ENCODE results near the gene MAGI1.
"Not testable (repeated sequence)": the region's sequence is repeated elsewhere in the genome, so short reads cannot be mapped to it uniquely, and the experiment has no call there.

Gene MAGI1

DNA sequence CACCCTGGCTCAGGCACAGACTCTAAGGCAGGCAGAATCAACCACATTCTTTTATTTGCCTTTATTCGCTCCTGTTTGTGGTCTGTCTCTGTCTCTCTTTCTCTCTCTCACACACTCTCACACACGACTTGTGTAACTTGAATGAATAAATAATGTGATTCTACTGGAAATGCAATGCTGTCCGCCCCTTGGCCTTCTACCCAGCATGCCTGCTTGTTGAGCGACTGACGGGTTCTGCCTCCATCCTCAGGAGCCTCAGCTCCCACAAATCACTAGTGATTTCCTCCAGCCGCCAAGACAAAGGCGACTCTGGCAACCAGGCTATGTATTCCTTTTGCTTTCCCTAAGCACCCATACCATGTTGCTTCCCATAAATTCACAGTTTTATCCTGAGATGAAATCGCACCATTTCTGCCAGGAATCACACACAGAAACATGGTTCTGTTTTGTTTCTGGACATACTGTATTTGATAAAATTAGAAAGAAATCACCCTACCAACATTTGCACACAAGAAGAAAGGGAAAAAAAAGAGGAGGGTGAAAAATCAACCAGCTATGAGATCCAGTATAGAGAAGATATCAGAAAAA is 460.8 kb downstream of the MAGI1 start:
- DNase-seq, result no peak

DNA sequence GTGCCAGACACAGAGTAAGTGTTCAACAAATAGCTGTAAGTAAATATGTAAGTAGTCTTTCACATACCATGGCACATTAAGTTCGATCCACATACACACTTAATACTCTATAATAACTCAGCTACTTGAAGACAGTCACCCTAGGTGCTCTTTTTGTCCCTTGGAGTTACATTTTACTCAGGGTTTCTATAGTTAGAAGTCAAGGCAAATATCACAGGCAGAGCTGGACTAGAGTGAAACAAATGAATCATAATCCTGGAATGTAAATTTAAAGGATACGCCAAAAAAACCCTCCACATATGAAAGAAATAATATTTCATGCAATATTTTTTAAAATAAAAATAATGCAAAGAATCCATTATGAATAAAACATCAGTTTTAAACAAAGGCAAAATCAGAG is 461.8 kb downstream of the MAGI1 start:
- DNase-seq, result no peak

DNA sequence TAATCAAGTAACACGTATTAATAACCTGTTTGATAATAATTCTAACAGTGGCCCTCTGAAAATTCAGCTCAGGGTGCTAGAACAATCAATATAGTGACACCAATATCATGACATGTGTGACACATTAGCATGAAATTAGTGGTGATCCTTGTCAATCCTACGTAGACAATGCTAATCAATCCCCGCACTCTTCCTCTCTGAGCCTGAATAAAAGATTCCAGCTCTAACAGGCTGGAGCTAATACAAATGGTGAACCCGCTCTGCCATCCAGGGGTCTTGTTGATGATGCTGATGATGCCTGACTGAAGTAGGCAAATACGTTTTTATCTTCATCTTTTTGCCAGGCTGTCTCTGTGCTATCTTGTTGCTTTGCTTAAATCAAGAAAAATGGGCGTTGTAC is 462.5 kb downstream of the MAGI1 start:
- DNase-seq, result no peak

DNA sequence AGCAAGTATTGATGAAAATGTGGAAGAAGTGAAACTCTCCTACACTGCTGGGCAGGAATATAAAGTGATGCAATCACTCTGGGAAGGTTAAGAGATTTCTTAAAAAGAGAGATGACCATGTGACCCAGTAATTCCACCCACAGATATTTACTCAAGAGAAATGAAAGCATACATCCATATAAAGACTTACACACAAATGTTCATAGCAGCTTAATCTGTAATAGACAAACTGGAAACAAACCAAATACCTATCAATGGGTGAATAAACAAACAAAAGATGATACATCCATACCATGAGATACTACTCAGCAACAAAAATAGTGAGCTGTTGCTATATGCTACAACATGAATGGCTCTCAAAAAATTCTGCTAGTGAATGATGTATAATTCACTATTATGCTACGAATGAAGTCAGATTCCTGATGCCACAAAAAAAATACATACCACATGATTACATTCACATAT is 463.3 kb downstream of the MAGI1 start:
- no peak for DNase-seq

DNA sequence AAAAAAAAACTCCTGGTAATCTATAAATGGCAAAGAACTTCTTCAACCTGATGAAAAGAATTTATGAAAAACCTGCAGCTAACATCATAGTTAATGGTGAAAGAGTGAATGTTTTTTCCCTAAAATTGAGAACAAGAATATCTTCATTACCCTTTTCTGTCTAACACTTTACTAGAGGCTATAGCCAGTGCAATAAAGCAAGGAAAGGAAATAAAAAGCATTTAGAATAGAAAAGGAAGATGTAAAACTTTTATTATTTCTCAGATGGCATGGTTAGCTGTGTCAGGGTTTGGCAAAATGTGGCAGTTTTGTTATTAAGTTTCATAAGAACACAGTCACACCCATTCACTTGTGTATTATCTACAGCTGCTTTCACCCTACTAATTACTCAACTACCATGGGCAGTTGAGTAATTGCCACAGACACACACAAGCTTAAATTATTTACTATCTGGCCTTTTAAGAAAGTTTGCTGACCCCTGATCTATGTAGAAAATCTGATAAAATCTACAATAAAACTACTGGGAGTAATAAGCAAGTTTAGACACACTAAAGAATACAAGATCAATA is 465.1 kb downstream of the MAGI1 start:
- DNase-seq, result no peak

DNA sequence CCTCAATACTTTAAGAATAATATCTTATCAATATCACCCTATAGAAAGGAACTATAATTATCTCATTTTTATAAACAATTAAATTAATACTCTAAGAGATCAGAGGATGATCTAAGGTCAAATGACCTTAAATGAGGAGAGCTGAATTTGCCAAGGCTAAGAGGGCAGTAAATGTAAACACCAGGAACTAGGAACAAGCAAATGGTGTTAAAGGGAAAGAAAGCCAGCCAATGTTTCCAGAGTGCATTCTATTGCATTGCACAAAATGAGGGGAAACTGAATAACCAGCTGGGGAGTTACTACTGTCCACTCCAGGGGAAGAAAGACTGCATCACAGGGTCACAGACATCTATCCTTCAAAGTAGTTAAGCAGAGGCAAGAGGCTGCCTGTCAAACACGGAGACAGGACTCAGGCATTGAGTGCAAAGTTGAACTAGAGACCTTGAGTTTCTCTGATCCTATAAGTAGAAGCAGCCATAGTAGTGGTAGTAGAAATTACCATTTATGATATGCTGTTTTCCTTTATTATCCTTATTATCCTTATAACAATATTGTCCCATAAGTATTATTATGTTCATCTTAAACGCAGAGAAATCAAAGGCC is 466.4 kb downstream of the MAGI1 start:
- DNase-seq, result no peak

DNA sequence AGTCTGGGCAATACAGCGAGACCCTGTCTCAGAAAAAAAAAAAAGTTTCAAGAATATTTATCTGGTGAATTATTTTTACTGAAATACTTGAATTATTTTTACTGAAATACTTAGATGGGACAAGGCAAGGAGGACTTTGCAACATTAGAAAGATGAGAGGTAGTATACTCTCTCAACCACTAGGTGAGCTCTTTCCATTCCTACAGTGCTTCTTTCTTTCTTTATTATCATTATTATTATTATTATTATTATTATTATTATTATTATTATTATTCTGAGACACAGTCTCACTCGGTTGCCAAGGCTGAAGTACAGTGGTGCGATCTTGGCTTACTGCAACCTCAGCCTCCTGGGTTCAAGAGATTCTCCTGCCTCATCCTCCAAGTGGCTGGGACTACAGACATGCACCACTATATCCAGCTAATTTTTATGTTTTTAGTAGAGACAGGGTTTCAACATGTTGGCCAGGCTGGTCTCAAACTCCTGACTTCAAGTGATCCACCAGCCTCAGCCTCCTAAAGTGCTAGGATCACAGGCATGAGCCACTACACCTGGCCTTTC is 468.8 kb downstream of the MAGI1 start:
- no peak for DNase-seq

DNA sequence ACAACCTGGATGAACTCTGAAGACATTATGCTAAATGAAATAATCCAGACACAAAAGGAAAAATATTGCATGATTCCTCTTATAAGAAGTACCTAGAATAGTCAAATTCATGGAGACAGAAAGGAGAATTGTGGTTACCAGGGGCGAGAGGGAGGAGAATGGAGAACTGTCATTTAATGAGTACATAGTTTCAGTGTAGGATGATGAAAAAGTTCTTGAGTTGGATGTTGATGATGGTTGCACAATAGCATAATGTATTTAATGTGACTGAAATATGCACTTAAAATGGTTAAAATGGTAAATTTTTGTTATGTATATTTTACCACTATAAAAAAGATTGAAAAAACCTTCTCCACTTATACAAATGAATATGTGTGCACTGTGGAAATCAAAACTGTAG is 469.6 kb downstream of the MAGI1 start:
- no peak for DNase-seq

DNA sequence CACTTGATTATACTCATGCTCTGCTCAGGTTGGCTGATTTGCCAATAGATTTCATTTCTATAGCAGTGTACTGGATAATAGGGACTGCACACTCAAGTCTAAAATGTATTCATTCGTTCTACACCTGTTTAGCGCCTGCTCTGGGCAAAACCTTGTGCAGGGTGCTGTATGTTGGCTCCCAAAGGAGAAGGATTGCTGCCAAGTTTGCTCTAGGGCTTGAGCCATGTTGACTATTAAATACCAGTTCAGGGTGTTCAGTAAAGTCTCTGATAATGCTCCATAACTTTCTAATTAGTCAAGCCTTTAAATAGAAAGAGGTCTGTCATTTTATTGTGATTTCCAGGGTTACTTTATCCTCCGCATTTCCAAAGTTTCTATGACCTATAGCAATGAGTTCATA is 470.2 kb downstream of the MAGI1 start:
- no peak for DNase-seq

DNA sequence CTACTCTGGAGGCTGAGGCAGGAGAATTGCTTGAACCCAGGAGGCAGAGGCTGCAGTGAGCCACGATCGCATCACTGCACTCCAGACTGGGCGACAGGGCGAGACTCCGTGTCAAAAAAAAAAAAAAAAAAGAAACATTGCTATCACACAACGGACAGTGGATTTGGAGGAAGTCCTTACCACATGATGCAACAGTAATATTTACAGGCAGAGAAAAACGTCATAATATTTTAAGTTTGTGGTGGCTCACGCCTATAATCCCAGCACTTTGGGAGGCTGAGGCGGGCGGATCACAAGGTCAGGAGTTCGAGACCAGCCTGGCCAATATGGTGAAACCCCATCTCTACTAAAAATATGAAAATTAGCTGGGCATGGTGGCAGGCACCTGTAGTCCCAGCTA is 473.0 kb downstream of the MAGI1 start:
- not testable (repeated sequence) for DNase-seq

DNA sequence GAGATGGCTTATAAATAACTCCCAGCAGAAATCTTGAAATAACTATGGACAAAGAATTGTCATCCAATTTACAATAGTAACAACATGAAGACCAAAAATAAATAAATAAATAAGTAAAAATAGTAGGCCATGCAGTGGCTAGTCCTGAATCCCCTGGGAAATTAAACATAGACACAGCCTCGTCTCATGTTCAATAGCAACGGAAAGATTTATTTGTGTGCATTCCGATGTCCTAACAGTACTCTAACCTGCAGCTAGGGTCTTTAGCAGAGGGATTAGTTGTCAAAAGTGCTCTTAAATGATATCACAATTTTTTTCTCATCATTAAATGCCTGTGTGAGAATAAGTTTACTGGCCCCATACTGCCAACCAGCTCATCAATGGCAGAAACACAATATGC is 474.2 kb downstream of the MAGI1 start:
- no peak for DNase-seq

DNA sequence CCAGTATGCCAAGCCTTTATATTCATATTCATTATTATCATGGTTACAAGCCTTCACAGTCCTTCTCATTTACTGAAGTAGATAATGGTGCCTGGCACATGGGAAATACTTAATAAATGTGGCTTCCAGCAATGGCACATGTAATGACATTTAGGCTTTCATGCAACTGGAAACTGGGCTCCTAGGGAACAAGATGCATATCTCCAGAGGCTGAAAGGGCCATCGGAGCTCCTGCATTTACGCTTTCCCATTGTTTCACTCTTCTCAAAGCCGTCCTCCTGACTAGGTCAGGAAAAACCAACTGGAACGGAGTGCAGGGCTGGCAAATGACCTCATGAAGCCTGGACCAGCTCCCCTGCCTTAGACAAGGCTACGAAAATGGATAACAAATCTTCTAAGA is 474.9 kb downstream of the MAGI1 start:
- no peak for DNase-seq

DNA sequence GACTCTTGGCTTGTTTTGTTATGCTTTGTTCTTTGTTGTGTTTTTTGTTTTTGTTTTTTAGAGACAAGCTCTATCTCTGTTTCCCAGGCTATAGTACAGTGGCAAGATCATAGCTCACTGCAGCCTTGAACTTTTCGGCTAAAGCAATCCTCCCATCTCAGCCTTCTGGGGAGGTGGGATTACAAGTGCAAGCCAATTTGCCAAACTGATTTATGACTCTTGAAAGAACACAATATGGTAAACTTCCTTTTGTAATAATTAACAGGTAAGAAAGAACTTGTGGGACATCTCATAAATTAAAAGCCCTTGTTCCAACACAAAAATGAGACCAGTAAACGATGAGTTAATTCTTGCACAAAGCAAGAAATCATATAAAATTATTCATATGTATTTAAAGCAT is 476.3 kb downstream of the MAGI1 start:
- DNase-seq, result no peak

DNA sequence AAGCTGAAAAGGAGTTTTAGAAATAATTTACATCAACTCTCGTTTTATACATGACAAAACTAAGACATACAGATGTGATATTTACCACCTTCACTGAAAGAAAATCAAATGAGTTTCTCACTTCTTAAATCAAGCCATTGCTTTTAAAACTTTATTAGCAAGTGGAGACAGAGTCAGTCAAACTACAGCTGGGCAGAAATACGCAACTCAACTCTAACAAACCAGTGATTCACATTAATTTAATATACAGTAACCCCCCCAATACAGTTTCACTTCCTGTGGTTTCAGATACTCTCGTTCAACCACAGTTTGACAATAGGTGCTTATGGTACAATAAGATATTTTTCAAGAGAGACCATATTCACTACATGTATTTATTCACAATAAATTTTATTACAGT is 477.1 kb downstream of the MAGI1 start:
- DNase-seq, result no peak

DNA sequence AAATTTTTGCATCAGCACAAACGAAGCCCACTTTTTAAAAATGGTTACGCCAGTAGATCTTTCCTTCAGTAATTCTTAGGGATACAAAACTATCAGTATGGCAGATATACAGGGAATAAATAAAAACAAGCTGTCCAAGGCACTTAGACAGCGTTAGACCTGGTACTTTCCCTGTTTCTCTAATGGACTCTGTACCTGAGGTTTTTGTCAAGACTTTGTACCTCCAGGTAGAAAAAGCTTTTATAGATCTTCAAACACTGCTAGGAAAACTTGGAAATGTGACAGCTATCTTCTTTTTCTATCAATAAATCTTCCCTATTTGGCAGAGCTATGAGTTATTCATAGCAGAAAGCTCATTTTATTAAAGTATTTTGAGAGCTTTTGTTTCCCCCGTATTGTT is 477.8 kb downstream of the MAGI1 start:
- DNase-seq, result no peak

DNA sequence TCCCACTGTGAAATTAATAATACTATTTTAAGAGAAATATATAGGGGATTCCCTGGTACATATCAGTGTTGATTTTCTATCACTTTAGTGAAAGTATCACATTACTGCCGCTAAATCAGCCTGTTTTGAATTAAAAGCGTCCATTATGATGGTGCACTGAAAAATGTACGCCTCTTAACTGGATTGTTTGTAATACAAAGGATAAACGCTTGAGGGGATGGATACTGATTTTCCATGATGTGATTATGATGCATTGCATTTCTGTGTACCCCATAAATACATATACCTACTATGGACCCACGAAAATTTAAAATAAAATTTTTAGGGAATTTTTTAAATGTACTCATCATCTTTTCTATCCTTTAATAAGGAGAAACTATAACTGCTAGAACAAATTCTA is 478.6 kb downstream of the MAGI1 start:
- no peak for DNase-seq

DNA sequence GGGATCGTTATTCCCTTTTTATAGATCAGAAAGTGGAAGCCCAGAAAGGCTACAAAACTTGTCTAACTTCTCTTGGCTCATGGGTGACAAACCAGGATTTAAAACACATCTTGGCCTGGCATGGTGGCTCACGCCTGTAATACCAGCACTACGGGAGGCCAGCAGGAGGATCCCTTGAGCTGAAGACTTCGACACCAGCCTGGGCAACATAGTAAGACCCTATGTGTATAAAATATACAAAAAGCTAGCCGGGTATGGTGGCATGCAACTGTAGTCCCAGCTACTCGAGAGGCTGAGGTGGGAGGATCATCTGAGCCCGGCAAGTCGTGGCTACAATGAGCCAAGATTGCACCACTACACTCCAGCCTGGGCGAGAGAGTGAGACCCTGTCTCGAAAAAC is 479.1 kb downstream of the MAGI1 start:
- DNase-seq, result no peak

DNA sequence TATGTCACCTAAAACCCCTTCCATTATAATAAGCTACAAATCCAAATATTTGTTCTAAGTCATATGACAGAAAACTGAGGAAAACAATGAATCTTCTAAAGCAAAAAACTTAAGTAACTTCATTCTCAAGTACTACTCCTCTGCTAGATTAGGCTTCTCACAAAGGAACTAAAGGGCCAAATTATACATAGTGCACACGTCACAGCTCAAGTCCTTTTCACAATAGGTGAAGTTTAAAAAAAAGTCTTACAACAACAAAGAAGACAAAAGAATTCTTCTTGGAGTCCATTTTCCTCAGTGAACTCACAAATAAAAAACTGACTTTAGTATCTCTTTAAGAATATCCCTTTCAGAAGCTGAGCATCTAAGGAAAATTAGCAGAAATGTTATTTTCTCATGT is 479.9 kb downstream of the MAGI1 start:
- no peak for DNase-seq

DNA sequence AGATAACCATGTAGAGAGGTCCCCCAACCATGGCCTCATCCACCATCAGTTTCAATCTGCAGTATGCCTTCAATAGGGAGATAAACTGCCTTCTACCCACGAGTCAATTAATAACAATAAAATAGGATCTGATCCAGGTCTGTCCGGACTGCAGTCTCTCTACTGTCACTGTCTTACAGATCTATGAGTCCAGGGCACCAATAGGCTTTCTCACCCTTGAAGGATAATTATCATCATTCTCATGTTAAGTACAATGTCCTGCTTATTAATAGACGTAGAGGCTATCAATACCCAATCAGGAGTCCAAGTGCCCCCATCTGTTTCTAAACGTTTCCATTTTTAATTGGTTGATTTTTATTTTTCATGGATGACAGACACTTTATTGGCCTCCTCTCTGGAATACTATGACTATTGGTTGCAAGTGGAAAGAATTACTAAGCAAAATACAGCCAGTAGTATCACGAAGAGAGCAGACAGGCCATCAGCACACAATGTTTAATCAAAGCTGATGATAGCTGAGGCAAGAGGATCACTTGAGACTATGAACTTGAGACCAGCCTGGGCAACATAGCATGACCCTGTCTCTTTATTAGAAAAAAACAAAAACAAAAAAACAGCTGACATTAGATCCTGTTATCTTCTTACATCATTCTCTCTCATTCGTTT is 480.7 kb downstream of the MAGI1 start:
- DNase-seq, result no peak

DNA sequence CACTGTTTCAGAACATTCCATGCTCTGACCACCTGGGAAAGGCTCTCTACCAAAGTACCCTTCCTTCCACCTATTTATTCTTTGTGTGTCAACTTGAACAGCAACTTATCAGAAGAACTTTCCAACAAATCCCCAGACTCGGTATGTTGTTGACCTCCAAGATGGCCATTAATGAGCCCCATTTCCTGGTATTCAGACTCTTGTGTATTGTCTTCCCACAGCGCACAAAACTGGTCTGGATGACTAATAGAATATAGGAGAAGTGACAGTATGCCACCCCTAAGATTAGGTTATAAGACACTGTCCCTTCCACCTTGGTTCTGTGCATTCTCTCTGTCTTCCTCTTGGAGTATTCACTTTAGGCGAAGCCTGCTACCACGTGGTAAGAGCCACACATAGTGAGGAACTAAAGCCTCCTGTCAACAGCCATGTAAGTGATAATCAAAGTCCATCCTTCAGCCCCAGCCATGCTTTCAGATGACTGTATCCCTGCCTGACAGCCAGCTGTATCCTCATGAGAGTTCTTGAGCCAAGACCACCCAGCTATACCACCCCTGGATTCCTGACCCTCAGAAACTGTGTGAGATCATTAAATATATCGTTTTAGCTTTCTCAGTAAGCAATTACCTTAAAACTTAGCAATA is 481.7 kb downstream of the MAGI1 start:
- no peak for DNase-seq

DNA sequence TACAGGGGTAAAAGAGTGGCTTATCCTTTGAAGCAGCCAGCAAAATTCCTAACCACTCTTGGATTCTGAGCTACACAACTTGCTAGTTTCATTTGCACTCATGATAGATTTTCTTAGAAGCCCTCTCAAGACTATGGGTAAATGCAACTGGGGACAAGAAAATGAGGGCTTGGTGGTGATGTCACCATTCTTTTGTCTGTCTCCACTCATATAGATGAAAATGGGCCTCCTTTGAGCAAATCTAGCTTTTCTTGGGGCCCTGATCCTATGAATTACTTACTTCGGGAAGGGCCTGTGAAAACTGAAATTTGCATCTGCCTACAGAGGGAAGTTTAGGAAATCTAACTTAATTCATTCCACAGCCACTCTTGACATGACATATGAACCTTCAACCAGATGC is 486.3 kb downstream of the MAGI1 start:
- DNase-seq, result peak; percentile 78

DNA sequence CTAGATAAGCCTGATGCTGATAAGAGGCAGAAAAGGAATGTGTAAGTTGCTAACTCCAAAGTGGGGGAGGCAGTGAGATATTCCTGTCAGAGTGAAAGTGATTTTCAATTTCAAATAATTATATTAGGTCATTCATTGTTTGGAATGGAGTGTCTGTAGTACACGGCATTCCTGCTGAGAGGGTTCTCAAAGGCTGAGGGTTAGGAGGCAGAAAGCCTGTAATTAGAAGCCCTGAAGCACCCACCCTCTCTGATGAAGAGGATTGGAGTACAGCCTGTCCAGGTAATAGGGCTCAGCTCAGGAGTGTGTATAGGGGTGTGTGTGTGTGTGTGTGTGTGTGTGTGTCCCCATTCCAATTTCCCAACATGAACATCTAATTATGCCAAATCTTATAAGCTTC is 486.8 kb downstream of the MAGI1 start:
- peak; percentile 87 for DNase-seq

DNA sequence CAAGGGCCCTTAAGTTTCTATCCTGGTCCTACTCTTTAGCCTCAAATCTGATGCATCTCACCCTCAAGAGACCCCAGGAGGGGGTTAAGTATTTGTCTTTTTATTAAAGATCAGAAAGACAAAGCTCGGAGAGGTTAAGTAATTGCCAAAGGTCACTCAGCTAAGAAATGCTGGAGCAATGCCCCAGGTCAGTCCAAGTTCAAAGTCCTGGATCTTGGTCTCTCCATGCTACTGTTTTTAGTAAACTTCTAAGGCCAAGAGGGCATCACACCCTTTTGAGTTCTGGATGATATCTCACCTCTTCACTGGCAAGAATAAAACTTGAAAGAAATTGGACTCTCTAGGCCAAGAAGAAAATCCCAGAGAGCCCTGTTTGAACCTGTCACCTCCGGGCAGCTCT is 488.6 kb downstream of the MAGI1 start:
- no peak for DNase-seq

DNA sequence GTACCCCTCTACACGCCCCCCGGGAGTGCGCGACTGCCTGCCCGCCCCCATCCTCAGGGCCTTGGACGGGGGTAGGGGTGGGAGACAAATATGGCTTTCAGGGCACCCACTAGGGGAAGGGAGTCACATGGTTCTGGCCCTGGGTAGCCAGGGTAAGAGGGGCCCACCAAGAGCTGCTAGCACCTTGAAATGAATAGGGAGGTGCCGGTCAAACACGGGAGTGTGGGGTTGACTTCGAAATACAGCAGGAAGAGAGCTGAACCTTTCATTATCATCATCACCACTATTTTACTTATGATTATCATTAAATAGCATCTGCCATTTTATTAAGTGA is 489.1 kb downstream of the MAGI1 start:
- no peak for DNase-seq
